CD4-positive, alpha-beta memory T cell (primary cell): ENCODE measurements around the gene BUB3. TPM values are rescaled to one million over a fixed set of nuclear protein-coding genes. Genes with fewer than 3 reads are reported as not detected.

ENCODE experiments used
- CTCF ChIA-PET: fragments of 350-600 bp; sonication (Branson Sonifier 250); formaldehyde crosslinking; loops from one replicate; lab custom pipeline; 2021; ENCODE audit warnings: inconsistent platforms; ENCODE audit not compliant: partially characterized antibody; lab: Charles Lee
- POLR2A ChIA-PET: fragments of 350-600 bp; sonication (Branson Sonifier 250); formaldehyde crosslinking; loops from one replicate; lab custom pipeline; 2021; ENCODE audit not compliant: partially characterized antibody; lab: Charles Lee
- DNase-seq, 5 donors: peaks; one replicate each; pipeline versions ENCODE4 v3.0.0 to v3.0.0-alpha.2; 2020 to 2022; ENCODE audit warnings: mixed read lengths in 1 of 5
- H3K27ac ChIP-seq: one replicate; pipeline ENCODE4 v1.7.0; 2013; ENCODE audit warnings: low read depth, low read length
- H3K27me3 ChIP-seq: 2 replicates; pipeline ENCODE4 v1.7.0; 2013; ENCODE audit warnings: mild to moderate bottlenecking, low read length, moderate library complexity; ENCODE audit not compliant: insufficient read depth
- H3K36me3 ChIP-seq: 2 replicates; pipeline ENCODE4 v1.7.0; 2013; ENCODE audit warnings: mild to moderate bottlenecking, low read length, moderate library complexity; ENCODE audit not compliant: insufficient read depth
- H3K4me1 ChIP-seq: 2 replicates; pipeline ENCODE4 v1.7.0; 2013; ENCODE audit warnings: mild to moderate bottlenecking, low read length, moderate library complexity; ENCODE audit not compliant: insufficient read depth
- H3K4me3 ChIP-seq, 2 donors: one replicate each; pipeline ENCODE4 v1.7.0; 2013; ENCODE audit warnings: low read length in 2 of 2, mild to moderate bottlenecking in 1 of 2
- H3K9me3 ChIP-seq, 2 donors: one replicate each; pipeline ENCODE4 v1.7.0; 2013; ENCODE audit warnings: low read length in 2 of 2, control low read depth in 1 of 2; ENCODE audit not compliant: control insufficient read depth in 1 of 2
- H3K27ac Mint-ChIP-seq, 7 donors: one replicate each; pipeline ENCODE4 v1.8.0; 2020 to 2021; ENCODE audit warnings: mixed read lengths in 7 of 7, mild to moderate bottlenecking in 6 of 7, inconsistent platforms in 3 of 7, moderate library complexity in 3 of 7
- H3K27me3 Mint-ChIP-seq, 2 donors: one replicate each; pipeline ENCODE4 v1.8.0; 2020 to 2021; ENCODE audit warnings: mixed read lengths in 2 of 2
- H3K36me3 Mint-ChIP-seq, 2 donors: one replicate each; pipeline ENCODE4 v1.8.0; 2020 to 2021; ENCODE audit warnings: mixed read lengths in 2 of 2, inconsistent platforms in 1 of 2, mild to moderate bottlenecking in 1 of 2
- H3K4me1 Mint-ChIP-seq, 4 donors: one replicate each; pipeline ENCODE4 v1.8.0; 2020 to 2021; ENCODE audit warnings: mixed read lengths in 4 of 4, mild to moderate bottlenecking in 1 of 4
- H3K4me3 Mint-ChIP-seq, 8 donors: one replicate each; pipeline ENCODE4 v1.8.0; 2020 to 2021; ENCODE audit warnings: mixed read lengths in 8 of 8, mild to moderate bottlenecking in 7 of 8, moderate library complexity in 6 of 8, inconsistent platforms in 3 of 8
- H3K9me3 Mint-ChIP-seq, 8 donors: one replicate each; pipeline ENCODE4 v1.8.0; 2020 to 2021; ENCODE audit warnings: mixed read lengths in 8 of 8, mild to moderate bottlenecking in 5 of 8, inconsistent platforms in 3 of 8, moderate library complexity in 1 of 8
- intact Hi-C: fragments of 100-400 bp; cut with micrococcal nuclease; formaldehyde crosslinking; loops from one replicate; pipeline ENCODE4 v1.15.1; 2023
- polyA plus RNA-seq, 2 donors: library from polyadenylated mRNA; unstranded; fragments of 300-500 nt; fragmentation: Illumina TruSeq; gene quantifications; one replicate each; pipeline ENCODE4 v1.2.3, GENCODE V29; 2021
- total RNA-seq, 2 experiments: library from RNA; stranded (reverse); gene quantifications; one replicate each; pipeline ENCODE4 v1.2.3, GENCODE V29; 2021

BUB3 gene
- total and polyA plus RNA-seq, 4 experiments from 2014 or later, result 162 to 371 (median 197) TPM

GRCh38 chr10:123202506-123202905 lies 48.3 kb downstream of the BUB3 start:
- ChIA-PET CTCF (no interaction called here), POLR2A (no interaction called here)
- Mint-ChIP-seq H3K4me1 (peaks cover 7 to 21% (median 17%) of the 10 kb centered on the region in 4 donors), H3K27ac (peak overlapping the region in 2 of 7 donors; percentile 50 to 51), H3K9me3 (peaks cover 0 to 9% (median 5%) of the 10 kb centered on the region in 8 donors), H3K27me3 (no peaks in the 10 kb centered on the region), H3K4me3 (no peak overlapping the region), H3K36me3 (peaks cover 22 to 45% of the 10 kb centered on the region in 2 donors)
- Histone ChIP-seq H3K4me3 (no peak overlapping the region), H3K36me3 (no peaks in the 10 kb centered on the region), H3K27ac (no peak overlapping the region), H3K9me3 (no peaks in the 10 kb centered on the region), H3K27me3 (no peaks in the 10 kb centered on the region), H3K4me1 (no peaks in the 10 kb centered on the region)
- no peak for DNase-seq
- intact Hi-C loops, result no loop called here

- H3K9me3 Mint-ChIP-seq, result peaks cover 5 to 20% (median 14%) of the 10 kb centered on the region in 8 donors
- ChIA-PET POLR2A (no interaction called here), CTCF (no interaction called here)
- Histone ChIP-seq H3K36me3 (no peaks in the 10 kb centered on the region), H3K27ac (no peak overlapping the region), H3K27me3 (no peaks in the 10 kb centered on the region), H3K4me1 (no peaks in the 10 kb centered on the region), H3K4me3 (no peak overlapping the region), H3K9me3 (no peaks in the 10 kb centered on the region)
- no peak overlapping the region for H3K4me3 Mint-ChIP-seq
- peaks cover 7 to 21% (median 15%) of the 10 kb centered on the region in 4 donors for H3K4me1 Mint-ChIP-seq
- no peaks in the 10 kb centered on the region for H3K27me3 Mint-ChIP-seq
- H3K27ac Mint-ChIP-seq, result peak overlapping the region in 2 of 7 donors; percentile 21 to 50
- H3K36me3 Mint-ChIP-seq, result peaks cover 30 to 44% of the 10 kb centered on the region in 2 donors
- intact Hi-C loops, result no loop called here
- DNase-seq, result no peak
These were observed 49.4 kb downstream of the BUB3 start for GRCh38 chr10:123203393-123204126.

GRCh38 chr10:123204127-123204461 lies 49.9 kb downstream of the BUB3 start:
- Mint-ChIP-seq H3K27me3 (no peaks in the 10 kb centered on the region), H3K9me3 (peaks cover 5 to 20% (median 14%) of the 10 kb centered on the region in 8 donors), H3K4me1 (peaks cover 7 to 21% (median 15%) of the 10 kb centered on the region in 4 donors), H3K36me3 (peaks cover 28 to 42% of the 10 kb centered on the region in 2 donors), H3K27ac (no peak overlapping the region), H3K4me3 (no peak overlapping the region)
- no peak for DNase-seq
- H3K9me3 ChIP-seq, result no peaks in the 10 kb centered on the region
- CTCF ChIA-PET, result no interaction called here
- no peak overlapping the region for H3K27ac ChIP-seq
- H3K27me3 ChIP-seq, result no peaks in the 10 kb centered on the region
- no peaks in the 10 kb centered on the region for H3K36me3 ChIP-seq
- intact Hi-C loops, result no loop called here
- no peak overlapping the region for H3K4me3 ChIP-seq
- POLR2A ChIA-PET, result interaction anchor here (1.1 kb wide), 1 partner anchor 55 kb away, joined by 3 read pairs; no protein-coding TSS in a partner anchor
- no peaks in the 10 kb centered on the region for H3K4me1 ChIP-seq

- Mint-ChIP-seq H3K4me1 (peaks cover 8 to 21% (median 15%) of the 10 kb centered on the region in 4 donors), H3K27me3 (no peaks in the 10 kb centered on the region), H3K27ac (no peak overlapping the region), H3K36me3 (peaks cover 30 to 42% of the 10 kb centered on the region in 2 donors), H3K9me3 (peaks cover 4 to 20% (median 14%) of the 10 kb centered on the region in 8 donors), H3K4me3 (no peak overlapping the region)
- H3K4me3 ChIP-seq, result no peak overlapping the region
- POLR2A ChIA-PET, result interaction anchor here (1.1 kb wide), 1 partner anchor 54 kb away, joined by 3 read pairs; no protein-coding TSS in a partner anchor
- no peak for DNase-seq
- no peaks in the 10 kb centered on the region for H3K9me3 ChIP-seq
- no peaks in the 10 kb centered on the region for H3K27me3 ChIP-seq
- H3K36me3 ChIP-seq, result no peaks in the 10 kb centered on the region
- no peak overlapping the region for H3K27ac ChIP-seq
- no peaks in the 10 kb centered on the region for H3K4me1 ChIP-seq
- intact Hi-C loops, result no loop called here
- CTCF ChIA-PET, result no interaction called here
These were observed 50.8 kb downstream of the BUB3 start for GRCh38 chr10:123205041-123205440.

DNA sequence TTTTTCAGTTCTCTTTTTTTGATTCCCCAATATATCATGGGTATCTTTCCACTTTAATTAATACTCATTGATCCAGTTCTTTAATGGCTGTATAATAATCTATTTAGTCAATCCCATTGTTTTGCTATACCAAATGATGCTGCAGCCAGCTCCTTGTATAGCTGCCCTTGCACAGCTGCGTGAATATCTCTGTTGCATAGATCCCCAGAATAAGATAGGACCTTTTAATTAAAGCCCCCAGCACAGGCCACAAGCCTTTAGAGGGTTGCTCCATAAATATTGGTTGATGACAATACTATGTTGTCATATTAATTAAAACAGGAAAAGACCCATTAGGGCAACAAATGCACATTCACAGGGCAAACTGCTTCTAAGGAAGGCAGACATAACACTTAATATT lies 57.9 kb downstream of the BUB3 start:
- Mint-ChIP-seq H3K9me3 (peaks cover 3 to 24% (median 19%) of the 10 kb centered on the region in 8 donors), H3K4me1 (peaks cover 0 to 2% (median 0%) of the 10 kb centered on the region in 4 donors), H3K36me3 (peaks cover 28 to 56% of the 10 kb centered on the region in 2 donors), H3K4me3 (no peak overlapping the region), H3K27me3 (no peaks in the 10 kb centered on the region), H3K27ac (no peak overlapping the region)
- ChIA-PET POLR2A (no interaction called here), CTCF (no interaction called here)
- intact Hi-C loops, result no loop called here
- H3K36me3 ChIP-seq, result no peaks in the 10 kb centered on the region
- H3K27me3 ChIP-seq, result no peaks in the 10 kb centered on the region
- no peaks in the 10 kb centered on the region for H3K9me3 ChIP-seq
- no peak for DNase-seq
- no peak overlapping the region for H3K27ac ChIP-seq
- H3K4me1 ChIP-seq, result no peaks in the 10 kb centered on the region
- no peak overlapping the region for H3K4me3 ChIP-seq

DNA sequence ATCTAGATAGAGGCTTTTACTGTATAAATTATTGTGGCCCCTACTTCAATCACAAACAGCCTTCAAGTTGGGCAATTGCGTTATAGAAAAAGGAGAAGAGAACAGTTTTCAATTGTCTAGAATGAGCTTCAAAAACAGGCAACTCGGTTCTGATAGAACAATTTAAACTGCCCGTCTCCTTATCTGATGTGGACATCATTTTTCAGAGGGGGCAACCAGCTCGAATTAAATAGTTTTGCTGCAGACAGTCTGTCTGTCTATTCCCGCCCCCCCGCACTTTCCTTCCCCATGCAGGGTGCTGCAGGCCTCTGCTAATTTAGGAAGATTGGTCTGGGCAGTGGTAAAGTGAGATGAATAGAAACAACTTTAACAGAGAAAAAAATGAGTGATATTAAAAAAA lies 58.4 kb downstream of the BUB3 start:
- ChIA-PET POLR2A (no interaction called here), CTCF (no interaction called here)
- H3K9me3 ChIP-seq, result no peaks in the 10 kb centered on the region
- H3K27ac Mint-ChIP-seq, result no peak overlapping the region
- DNase-seq, result no peak
- H3K4me3 ChIP-seq, result no peak overlapping the region
- no peaks in the 10 kb centered on the region for H3K27me3 Mint-ChIP-seq
- no peak overlapping the region for H3K27ac ChIP-seq
- intact Hi-C loops, result no loop called here
- peaks cover 3 to 23% (median 16%) of the 10 kb centered on the region in 8 donors for H3K9me3 Mint-ChIP-seq
- H3K4me3 Mint-ChIP-seq, result no peak overlapping the region
- H3K27me3 ChIP-seq, result no peaks in the 10 kb centered on the region
- H3K36me3 Mint-ChIP-seq, result peaks cover 27 to 52% of the 10 kb centered on the region in 2 donors
- peaks cover 0 to 2% (median 0%) of the 10 kb centered on the region in 4 donors for H3K4me1 Mint-ChIP-seq
- H3K4me1 ChIP-seq, result no peaks in the 10 kb centered on the region
- H3K36me3 ChIP-seq, result no peaks in the 10 kb centered on the region

DNA sequence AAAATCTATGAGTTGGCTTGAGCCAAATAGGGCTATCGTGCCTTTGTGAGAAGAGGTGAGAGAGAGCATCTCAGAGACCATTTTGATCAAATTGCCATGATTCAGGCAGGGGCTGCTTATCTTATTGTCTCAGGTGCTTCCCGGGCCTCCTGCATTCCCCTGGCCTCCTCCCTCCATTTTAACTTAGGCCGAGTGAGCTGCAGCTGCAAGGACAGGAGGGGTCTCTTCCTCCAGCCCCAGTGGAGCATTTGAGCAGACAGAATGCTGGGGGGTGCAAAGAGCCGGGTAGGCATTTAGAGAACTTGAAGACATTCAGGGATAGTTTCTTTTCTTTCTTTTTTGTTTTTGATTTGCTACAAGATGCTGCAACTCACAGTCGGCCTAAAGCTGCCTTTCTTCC lies 59.0 kb downstream of the BUB3 start:
- Histone ChIP-seq H3K9me3 (no peaks in the 10 kb centered on the region), H3K27ac (no peak overlapping the region), H3K27me3 (no peaks in the 10 kb centered on the region), H3K4me3 (no peak overlapping the region), H3K36me3 (no peaks in the 10 kb centered on the region), H3K4me1 (no peaks in the 10 kb centered on the region)
- no peak overlapping the region for H3K4me3 Mint-ChIP-seq
- H3K9me3 Mint-ChIP-seq, result peaks cover 2 to 18% (median 11%) of the 10 kb centered on the region in 8 donors
- intact Hi-C loops, result no loop called here
- ChIA-PET CTCF (no interaction called here), POLR2A (no interaction called here)
- peak overlapping the region in 1 of 7 donors; percentile 37 for H3K27ac Mint-ChIP-seq
- H3K27me3 Mint-ChIP-seq, result no peaks in the 10 kb centered on the region
- DNase-seq, result no peak
- peaks cover 0 to 2% (median 0%) of the 10 kb centered on the region in 4 donors for H3K4me1 Mint-ChIP-seq
- H3K36me3 Mint-ChIP-seq, result peaks cover 21 to 51% of the 10 kb centered on the region in 2 donors
